Liver (tissue), 9 donors: Measurements from ENCODE around the gene SZT2. TPM values are rescaled to one million over a fixed set of nuclear protein-coding genes. Genes with fewer than 3 reads are reported as not detected.
"Not testable (repeated sequence)": the region's sequence is repeated elsewhere in the genome, so short reads cannot be mapped to it uniquely, and the experiment has no call there.

Source experiments
- DNase-seq: peaks from one replicate; pipeline ENCODE4 v3.0.0-alpha.2; 2017; ENCODE audit warnings: low spot score
- H3K27ac ChIP-seq, 2 donors: one replicate each; pipeline ENCODE4 v1.7.0; 2013; ENCODE audit warnings: inconsistent platforms in 2 of 2, low read length in 2 of 2, control low read depth in 1 of 2, low read depth in 1 of 2, mild to moderate bottlenecking in 1 of 2
- H3K27me3 ChIP-seq, 4 donors: one replicate each; pipeline versions ENCODE4 v1.6.1 to v1.7.0; 2013; ENCODE audit warnings: low read length in 3 of 4, inconsistent platforms in 1 of 4, mild to moderate bottlenecking in 1 of 4, moderate library complexity in 1 of 4; ENCODE audit not compliant: control insufficient read depth in 4 of 4, insufficient read depth in 4 of 4
- H3K36me3 ChIP-seq, 4 donors: one replicate each; pipeline versions ENCODE4 v1.6.1 to v1.7.0; 2013; ENCODE audit warnings: low read length in 3 of 4, mild to moderate bottlenecking in 3 of 4, low read depth in 1 of 4, moderate library complexity in 1 of 4; ENCODE audit not compliant: control insufficient read depth in 4 of 4, insufficient read depth in 3 of 4
- H3K4me1 ChIP-seq, 4 donors: one replicate each; pipeline versions ENCODE4 v1.6.1 to v1.7.0; 2013; ENCODE audit warnings: low read length in 3 of 4, mild to moderate bottlenecking in 3 of 4, moderate library complexity in 1 of 4; ENCODE audit not compliant: control insufficient read depth in 4 of 4, insufficient read depth in 4 of 4
- H3K4me3 ChIP-seq, 3 donors: one replicate each; pipeline versions ENCODE4 v1.6.1 to v1.7.0; 2013; ENCODE audit warnings: low read length in 3 of 3, control low read depth in 1 of 3, low read depth in 1 of 3, mild to moderate bottlenecking in 1 of 3
- H3K9ac ChIP-seq, 2 donors: one replicate each; pipeline ENCODE4 v1.7.0; 2013; ENCODE audit warnings: low read length in 2 of 2, mild to moderate bottlenecking in 2 of 2, moderate library complexity in 2 of 2, control low read depth in 1 of 2, low read depth in 1 of 2
- H3K9me3 ChIP-seq, 4 donors: one replicate each; pipeline versions ENCODE4 v1.6.1 to v1.7.0; 2013; ENCODE audit warnings: low read length in 3 of 4; ENCODE audit not compliant: control insufficient read depth in 4 of 4
- ATF3 ChIP-seq: IDR thresholded peaks from 2 replicates; pipeline ENCODE4 v1.6.1; 2016; ENCODE audit warnings: antibody characterized with exemption
- CTCF ChIP-seq: fragments of 150-350 bp; IDR thresholded peaks from 2 replicates; pipeline ENCODE4 v1.5.1; 2017; ENCODE audit warnings: improper control_type of control experiment, low read depth, low read length; ENCODE audit not compliant: missing input control
- FOXA1 ChIP-seq: IDR thresholded peaks from 2 replicates; pipeline ENCODE4 v1.6.1; 2016; ENCODE audit warnings: antibody characterized with exemption
- GABPA ChIP-seq, 2 donors: IDR thresholded peaks in 1 of 2; conservative IDR thresholded peaks in 1 of 2; 2 replicates each; pipeline ENCODE4 v1.6.1; 2016; ENCODE audit warnings: antibody characterized with exemption in 2 of 2, mild to moderate bottlenecking in 1 of 2, moderate library complexity in 1 of 2
- HNF4A ChIP-seq, 2 donors: conservative IDR thresholded peaks; 2 replicates each; pipeline ENCODE4 v1.6.1; 2016; ENCODE audit warnings: antibody characterized with exemption in 2 of 2, mild to moderate bottlenecking in 2 of 2
- HNF4G ChIP-seq: IDR thresholded peaks from 2 replicates; pipeline ENCODE4 v1.6.1; 2016; ENCODE audit warnings: antibody characterized with exemption
- MAX ChIP-seq: IDR thresholded peaks from 2 replicates; pipeline ENCODE4 v1.6.1; 2016; ENCODE audit warnings: antibody characterized with exemption
- RAD21 ChIP-seq, 2 donors: IDR thresholded peaks; 2 replicates each; pipeline ENCODE4 v1.6.1; 2016; ENCODE audit warnings: antibody characterized with exemption in 2 of 2, mild to moderate bottlenecking in 2 of 2
- TAF1 ChIP-seq: conservative IDR thresholded peaks from 2 replicates; pipeline ENCODE4 v1.6.1; 2016; ENCODE audit warnings: antibody characterized with exemption, mild to moderate bottlenecking
- ZBTB33 ChIP-seq: IDR thresholded peaks from 2 replicates; pipeline ENCODE4 v1.6.1; 2016; ENCODE audit warnings: antibody characterized with exemption
- WGBS: extraction: QIAGEN DNeasy Blood & Tissue Kit; methylation state at CpG from one replicate; pipeline ENCODE4 v1.1.7; 2013; 5-methylcytosine and 5-hydroxymethylcytosine counted together
- polyA plus RNA-seq, 2 donors: library from polyadenylated mRNA; stranded (reverse) in 1 of 2; unstranded in 1 of 2; fragments of 200-250 nt in 1 of 2; fragments of >200 nt in 1 of 2; fragmentation: Nextera tagmentation in 1 of 2; extraction: Ambion mirVana in 1 of 2; gene quantifications; one replicate each; pipeline versions ENCODE4 v1.2.1 to v1.2.3, GENCODE V29; 2013 to 2015
- total RNA-seq, 2 donors: library from RNA; depleted of rRNA; stranded (reverse); fragments of >200 nt; gene quantifications; one replicate each; pipeline ENCODE4 v1.2.3, GENCODE V29; 2014
- donor health status: healthy.
- donor health status: healthy.
- donor health status: healthy.
- donor health status: healthy.
- donor health status: healthy.

Gene SZT2
- total and polyA plus RNA-seq, 4 donors: 4.8 to 31.0 (median 11.9) TPM

GRCh38 chr1:43405876-43406234, 16.2 kb downstream of the SZT2 start:
- Histone ChIP-seq H3K4me1 (no peaks in the 10 kb centered on the region), H3K27me3 (no peaks in the 10 kb centered on the region), H3K36me3 (peaks cover 6 to 44% (median 16%) of the 10 kb centered on the region in 4 donors), H3K27ac (no peak overlapping the region), H3K4me3 (no peak overlapping the region), H3K9ac (no peak overlapping the region), H3K9me3 (no peaks in the 10 kb centered on the region)
- DNase-seq: no peak
- 91% methylated on average over 2 of the region's 2 CpGs for WGBS
- TF ChIP-seq ATF3: no peak
- TF ChIP-seq ZBTB33: no peak
- TF ChIP-seq HNF4G: no peak
- no peak for TF ChIP-seq CTCF
- TF ChIP-seq TAF1: no peak
- TF ChIP-seq FOXA1: no peak
- no peak for TF ChIP-seq MAX
- no peak for TF ChIP-seq RAD21 (IDR thresholded peaks at IDR 0.05)
- no peak for TF ChIP-seq GABPA (IDR thresholded peaks at IDR 0.05 in 1 of 2, conservative IDR thresholded peaks at IDR 0.05 in 1 of 2)
- no peak for TF ChIP-seq HNF4A (conservative IDR thresholded peaks at IDR 0.05)

- H3K27me3 ChIP-seq: no peaks in the 10 kb centered on the region
- 95% methylated on average over 3 of the region's 3 CpGs for WGBS
- DNase-seq: no peak
These were observed 20.9 kb downstream of the SZT2 start for GRCh38 chr1:43410571-43410970.

GRCh38 chr1:43413426-43413825, 23.7 kb downstream of the SZT2 start:
- WGBS: 100% methylated on average over 1 of the region's 1 CpG
- not testable (repeated sequence) for H3K4me1 ChIP-seq, H3K9ac ChIP-seq, H3K4me3 ChIP-seq, DNase-seq, H3K27ac ChIP-seq, H3K9me3 ChIP-seq, H3K27me3 ChIP-seq
- peaks cover 3 to 30% (median 17%) of the 10 kb centered on the region in 4 donors for H3K36me3 ChIP-seq

More at GRCh38 chr1:43410571-43410970, 20.9 kb downstream of the SZT2 start:
- no peak overlapping the region for H3K4me3 ChIP-seq
- H3K9me3 ChIP-seq: no peaks in the 10 kb centered on the region
- H3K4me1 ChIP-seq: no peaks in the 10 kb centered on the region
- peaks cover 0 to 26% (median 8%) of the 10 kb centered on the region in 4 donors for H3K36me3 ChIP-seq
- no peak overlapping the region for H3K9ac ChIP-seq
- no peak overlapping the region for H3K27ac ChIP-seq
- TF ChIP-seq MAX (no peak), HNF4G (no peak)
